Hippocampal formation (tissue), 2 donors: ENCODE measurements around the gene HECW1.
A peak's percentile ranks its signal among the peaks of the same experiment; 100 is the strongest.

Experiments used
- DNase-seq, 2 donors: peaks; one replicate each; lab custom pipeline; 2025; lab: John Stamatoyannopoulos, UW

HECW1 gene

GRCh38 chr7:43148161-43148731 is 35.8 kb downstream of the HECW1 start:
- no peak for DNase-seq

- DNase-seq, result no peak
These were observed 38.6 kb downstream of the HECW1 start for GRCh38 chr7:43151076-43151475.

DNA sequence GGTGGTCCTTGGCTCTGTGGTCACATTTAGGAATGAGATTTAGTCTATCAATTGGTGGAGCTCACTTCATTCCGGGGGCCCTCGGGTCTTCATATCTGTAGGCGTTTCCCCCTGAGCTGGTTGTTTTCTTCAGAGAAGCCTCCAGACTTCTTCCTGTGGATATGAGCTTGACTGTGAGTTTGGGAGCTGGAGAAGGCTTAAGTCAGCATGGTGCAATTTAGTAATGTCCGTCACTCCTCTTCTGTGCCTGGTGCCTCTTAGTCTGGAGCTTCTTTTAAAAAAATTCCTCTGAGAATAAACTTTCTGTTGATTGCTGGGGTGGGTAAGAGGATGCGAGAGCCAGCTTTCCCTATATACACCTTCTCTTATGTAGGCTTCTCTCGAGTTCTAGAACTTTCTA is 40.2 kb downstream of the HECW1 start:
- no peak for DNase-seq

DNA sequence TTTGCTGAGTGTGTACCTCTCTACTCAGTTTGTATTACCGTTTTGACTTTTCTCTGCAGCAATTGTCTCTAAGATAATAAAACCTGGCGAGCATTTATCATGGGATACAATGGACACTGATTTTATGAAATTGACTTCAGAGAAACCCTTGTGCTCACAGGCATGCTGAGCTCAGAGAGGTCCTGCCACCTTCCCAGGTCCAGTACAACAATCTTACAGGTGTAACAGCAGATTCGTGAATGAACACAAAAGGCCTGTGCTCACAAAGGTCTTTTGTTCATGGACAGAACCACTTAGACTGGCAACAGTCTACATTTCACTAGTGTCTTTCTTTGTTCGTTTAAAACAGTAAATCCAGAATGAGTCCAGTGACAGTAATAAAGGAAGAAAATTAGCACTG is 43.2 kb downstream of the HECW1 start:
- no peak for DNase-seq

- no peak for DNase-seq
These were observed 51.4 kb downstream of the HECW1 start for GRCh38 chr7:43163885-43164284.

GRCh38 chr7:43164757-43165156 is 52.3 kb downstream of the HECW1 start:
- DNase-seq, result peak in 1 of 2 donors; percentile 16

- DNase-seq, result no peak
These were observed 54.2 kb downstream of the HECW1 start for GRCh38 chr7:43166686-43167085.

DNA sequence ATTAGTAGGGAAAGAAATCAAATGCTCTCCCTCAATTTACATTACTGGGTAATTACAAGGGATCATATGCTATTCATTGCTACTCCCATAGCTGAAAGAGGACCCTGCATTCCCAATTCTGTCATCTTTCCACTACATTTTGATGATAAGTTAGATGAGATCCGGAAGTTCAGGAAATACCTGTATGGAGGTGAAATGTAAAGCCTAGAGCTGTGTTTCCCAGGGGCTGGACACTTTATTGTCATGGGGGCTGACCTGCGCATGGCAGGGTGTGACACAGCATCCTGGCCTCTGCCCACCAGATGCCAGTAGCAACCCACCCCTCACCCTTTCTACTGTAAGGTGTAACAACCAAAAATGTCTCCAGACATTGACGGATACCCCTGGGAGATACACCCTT is 56.6 kb downstream of the HECW1 start:
- no peak for DNase-seq

GRCh38 chr7:43170571-43170970 is 58.1 kb downstream of the HECW1 start:
- DNase-seq, result no peak

DNA sequence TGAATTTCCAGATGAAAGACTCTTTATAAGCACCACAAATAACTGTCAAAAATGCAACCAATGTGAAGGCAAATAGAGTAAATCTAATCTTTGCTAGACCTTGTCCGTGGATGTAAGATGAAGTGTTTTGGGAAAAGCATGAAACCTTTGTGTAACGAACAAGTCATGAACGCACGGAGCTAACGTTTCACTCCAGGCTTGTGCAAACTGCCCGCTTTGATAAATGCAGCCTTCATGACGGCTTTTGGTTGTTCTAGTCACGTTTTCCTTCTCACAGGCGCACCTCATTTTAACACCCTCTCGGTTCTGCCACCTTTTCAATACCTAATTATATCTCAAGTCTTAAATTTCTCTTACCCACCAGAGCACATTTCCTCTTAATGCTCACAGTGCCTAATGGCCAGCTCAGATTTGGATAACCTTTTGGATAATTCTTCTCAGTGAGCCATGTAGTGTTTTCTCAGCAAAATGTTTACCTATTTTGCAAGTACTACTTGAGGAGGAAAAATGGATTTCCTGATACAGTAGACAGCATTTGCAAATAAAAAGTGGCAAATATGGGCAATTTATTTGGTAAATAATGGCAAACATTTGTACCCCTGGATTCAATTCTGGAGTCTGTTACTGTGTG is 63.2 kb downstream of the HECW1 start:
- DNase-seq, result no peak

GRCh38 chr7:43179393-43179792 is 66.9 kb downstream of the HECW1 start:
- DNase-seq, result no peak

DNA sequence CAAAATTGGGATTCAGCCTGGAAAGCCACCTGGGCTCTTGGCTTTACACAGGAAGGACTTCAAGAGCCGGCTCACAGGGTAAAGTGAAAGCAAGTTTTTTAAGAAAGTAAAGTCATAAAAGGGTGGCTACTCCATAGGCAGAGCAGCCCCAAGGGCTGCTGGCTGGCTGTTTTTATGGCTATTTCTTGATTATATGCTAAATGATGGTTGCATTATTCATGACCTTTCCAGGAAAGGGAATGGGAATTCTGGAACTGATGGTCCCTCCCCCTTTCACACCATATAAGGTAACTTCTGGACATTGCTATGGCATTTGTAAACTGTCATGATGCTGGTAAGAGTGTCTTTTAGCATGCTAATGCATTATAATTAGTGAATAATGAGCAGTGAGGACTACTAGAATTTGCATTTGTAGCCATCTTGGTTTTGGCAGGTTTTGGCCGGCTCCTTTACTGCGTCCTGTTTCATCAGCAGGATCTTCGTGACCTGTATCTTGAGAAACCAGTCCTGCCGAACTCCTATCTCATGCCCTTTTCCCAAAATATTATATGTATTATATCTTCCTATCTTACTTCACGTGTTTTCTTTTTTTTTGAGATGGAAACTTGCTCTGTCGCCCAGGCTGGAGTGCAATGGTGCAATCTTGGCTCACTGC is 80.5 kb downstream of the HECW1 start:
- DNase-seq, result no peak

DNA sequence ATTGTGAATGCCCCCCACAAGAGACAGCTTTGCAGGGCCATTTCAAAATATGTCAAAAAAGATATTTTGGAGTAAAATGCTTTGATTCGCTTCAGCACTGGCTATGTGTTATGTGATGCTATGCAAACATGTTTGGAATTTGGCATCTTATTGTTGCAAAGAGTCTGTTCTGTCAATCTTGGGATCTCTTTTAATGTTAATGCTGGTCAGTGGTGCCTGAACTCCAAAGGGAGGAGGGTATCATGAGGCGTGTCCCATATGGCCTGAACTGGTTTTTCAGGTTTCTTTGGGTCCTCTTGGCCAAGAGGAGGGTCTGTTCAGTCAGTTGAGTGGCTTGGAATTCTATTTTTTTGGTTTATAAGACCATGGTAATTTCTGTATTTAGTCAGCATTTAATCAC is 81.4 kb downstream of the HECW1 start:
- DNase-seq, result no peak

GRCh38 chr7:43195256-43195655 is 82.8 kb downstream of the HECW1 start:
- no peak for DNase-seq

GRCh38 chr7:43195768-43196167 is 83.3 kb downstream of the HECW1 start:
- no peak for DNase-seq

GRCh38 chr7:43196379-43196778 is 83.9 kb downstream of the HECW1 start:
- DNase-seq, result no peak

DNA sequence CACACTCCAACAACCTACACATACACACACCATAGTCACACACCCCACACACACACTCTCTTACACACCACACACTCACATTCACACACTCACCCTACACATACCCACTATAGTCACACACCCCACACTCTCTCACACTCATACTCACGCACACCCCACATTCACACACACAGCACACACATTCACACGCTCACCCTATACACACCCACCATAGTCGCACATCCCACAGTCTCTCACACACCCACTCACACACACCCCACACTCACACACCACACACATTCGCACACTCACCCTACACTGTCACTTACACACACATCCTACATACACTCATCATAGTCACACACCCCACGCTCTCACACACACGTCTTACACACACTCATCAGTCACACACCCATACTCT is 85.6 kb downstream of the HECW1 start:
- no peak for DNase-seq

- DNase-seq, result no peak
These were observed 86.2 kb downstream of the HECW1 start for GRCh38 chr7:43198599-43199090.

- DNase-seq, result no peak
These were observed 87.1 kb downstream of the HECW1 start for GRCh38 chr7:43199371-43200160.

DNA sequence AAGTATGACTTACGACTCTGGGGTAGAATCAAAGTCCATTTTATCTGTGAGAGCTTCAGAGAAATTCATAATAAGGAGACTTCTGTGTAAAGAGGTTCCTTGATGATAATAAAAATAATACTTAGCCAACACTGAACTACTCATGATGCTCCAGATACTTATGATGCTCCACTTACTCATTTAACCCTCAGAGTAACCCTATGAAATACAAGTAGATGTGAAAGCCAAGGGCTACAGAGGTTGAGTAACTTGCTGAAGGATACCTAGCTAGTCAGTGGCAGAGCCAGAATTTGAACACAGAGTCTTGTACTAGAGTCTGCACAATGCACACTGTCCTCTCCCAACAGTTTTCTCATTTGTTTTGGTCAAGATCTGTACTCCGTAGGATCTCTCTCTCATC is 89.5 kb downstream of the HECW1 start:
- DNase-seq, result no peak

DNA sequence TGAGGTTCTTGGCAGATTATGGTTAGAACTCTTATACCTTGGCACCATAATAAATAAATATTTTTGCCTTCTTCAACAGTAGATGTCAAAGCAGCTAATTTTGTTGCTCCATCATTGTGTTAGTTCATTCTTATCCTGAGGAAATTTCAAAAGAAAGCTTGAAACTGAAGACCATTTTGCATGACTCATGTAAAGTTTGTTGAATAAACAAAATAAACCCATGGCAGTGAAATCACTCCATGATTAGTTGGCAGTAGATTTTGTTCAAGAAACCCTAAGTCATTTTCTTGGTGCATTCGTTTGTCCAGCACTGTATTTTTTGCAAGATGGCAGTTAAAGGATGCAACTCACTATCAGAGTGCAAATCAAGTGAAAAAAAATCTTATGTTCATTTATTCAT is 91.6 kb downstream of the HECW1 start:
- DNase-seq, result no peak

GRCh38 chr7:43205171-43205795 is 92.8 kb downstream of the HECW1 start:
- DNase-seq, result no peak
